ENCODE measurements around the gene JAML. TPM values are rescaled to one million over a fixed set of nuclear protein-coding genes. Genes with fewer than 3 reads are reported as not detected.

The JAML gene
- total RNA-seq, 1 experiment from 2014 or later: not detected

GRCh38 chr11:118200901-118201680 lies 23.7 kb downstream of the JAML start:
- H3K36me3 Mint-ChIP-seq (ENCODE audit: insufficient read depth, unreplicated experiment): no peaks in the 10 kb centered on the region
- no peaks in the 10 kb centered on the region for H3K9me3 Mint-ChIP-seq (ENCODE audit: low read depth, unreplicated experiment)
- H3K27me3 Mint-ChIP-seq (ENCODE audit: unreplicated experiment): no peaks in the 10 kb centered on the region
- H3K4me1 Mint-ChIP-seq (ENCODE audit: low read depth, unreplicated experiment): no peaks in the 10 kb centered on the region
- no peak overlapping the region for H3K4me3 Mint-ChIP-seq (ENCODE audit: low read depth, unreplicated experiment)
- BruUV-seq (replicated peaks): no TSS peak
- TF ChIP-seq, protein P1, sequence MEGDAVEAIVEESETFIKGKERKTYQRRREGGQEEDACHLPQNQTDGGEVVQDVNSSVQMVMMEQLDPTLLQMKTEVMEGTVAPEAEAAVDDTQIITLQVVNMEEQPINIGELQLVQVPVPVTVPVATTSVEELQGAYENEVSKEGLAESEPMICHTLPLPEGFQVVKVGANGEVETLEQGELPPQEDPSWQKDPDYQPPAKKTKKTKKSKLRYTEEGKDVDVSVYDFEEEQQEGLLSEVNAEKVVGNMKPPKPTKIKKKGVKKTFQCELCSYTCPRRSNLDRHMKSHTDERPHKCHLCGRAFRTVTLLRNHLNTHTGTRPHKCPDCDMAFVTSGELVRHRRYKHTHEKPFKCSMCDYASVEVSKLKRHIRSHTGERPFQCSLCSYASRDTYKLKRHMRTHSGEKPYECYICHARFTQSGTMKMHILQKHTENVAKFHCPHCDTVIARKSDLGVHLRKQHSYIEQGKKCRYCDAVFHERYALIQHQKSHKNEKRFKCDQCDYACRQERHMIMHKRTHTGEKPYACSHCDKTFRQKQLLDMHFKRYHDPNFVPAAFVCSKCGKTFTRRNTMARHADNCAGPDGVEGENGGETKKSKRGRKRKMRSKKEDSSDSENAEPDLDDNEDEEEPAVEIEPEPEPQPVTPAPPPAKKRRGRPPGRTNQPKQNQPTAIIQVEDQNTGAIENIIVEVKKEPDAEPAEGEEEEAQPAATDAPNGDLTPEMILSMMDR (IDR thresholded peaks at IDR 0.05; ENCODE audit: unreplicated experiment): no peak
- no peak overlapping the region for H3K27ac Mint-ChIP-seq (ENCODE audit: unreplicated experiment)
- intact Hi-C loops (cut with micrococcal nuclease; ENCODE audit: unreplicated experiment): no loop called here
- DNase-seq: no peak
- CTCF ChIA-PET: no interaction called here

DNA sequence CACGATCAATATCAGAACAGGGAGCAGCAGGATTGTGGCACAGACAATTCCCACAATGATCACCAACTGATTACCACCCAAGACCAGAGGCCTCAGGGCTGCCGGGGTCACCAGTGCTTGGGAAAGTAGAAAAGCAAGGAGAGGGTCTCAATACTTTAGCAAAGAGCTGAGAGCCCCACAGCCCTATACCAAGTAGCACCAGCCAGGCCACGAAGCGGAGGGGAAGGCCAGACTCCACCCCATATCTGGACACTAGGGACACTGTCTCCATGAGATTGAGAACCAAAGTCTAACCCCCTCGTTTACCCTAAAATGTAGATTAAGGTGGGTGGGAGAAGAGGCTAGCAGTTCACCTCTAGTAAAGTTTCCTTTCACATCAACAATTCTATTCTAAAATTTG lies 24.3 kb downstream of the JAML start:
- no peak overlapping the region for H3K4me3 Mint-ChIP-seq (ENCODE audit: low read depth, unreplicated experiment)
- H3K27ac Mint-ChIP-seq (ENCODE audit: unreplicated experiment): no peak overlapping the region
- CTCF ChIA-PET: no interaction called here
- no peak for DNase-seq
- TF ChIP-seq, protein P1 (IDR thresholded peaks at IDR 0.05; ENCODE audit: unreplicated experiment): no peak
- no peaks in the 10 kb centered on the region for H3K9me3 Mint-ChIP-seq (ENCODE audit: low read depth, unreplicated experiment)
- BruUV-seq (replicated peaks): no TSS peak
- no peaks in the 10 kb centered on the region for H3K36me3 Mint-ChIP-seq (ENCODE audit: insufficient read depth, unreplicated experiment)
- intact Hi-C loops (cut with micrococcal nuclease; ENCODE audit: unreplicated experiment): no loop called here
- H3K4me1 Mint-ChIP-seq (ENCODE audit: low read depth, unreplicated experiment): peaks cover 3% of the 10 kb centered on the region
- no peaks in the 10 kb centered on the region for H3K27me3 Mint-ChIP-seq (ENCODE audit: unreplicated experiment)

GRCh38 chr11:118199135-118199534 lies 25.7 kb downstream of the JAML start:
- no peaks in the 10 kb centered on the region for H3K27me3 Mint-ChIP-seq (ENCODE audit: unreplicated experiment)
- DNase-seq: no peak
- no peak overlapping the region for H3K4me3 Mint-ChIP-seq (ENCODE audit: low read depth, unreplicated experiment)
- CTCF ChIA-PET: interaction anchor here (0.7 to 1.4 kb wide), 11 partner anchors 42 to 155 kb away, joined by 3 to 20 read pairs (median 5); partner anchors contain the start of genes MPZL2 and MPZL3
- no peaks in the 10 kb centered on the region for H3K9me3 Mint-ChIP-seq (ENCODE audit: low read depth, unreplicated experiment)
- peaks cover 7% of the 10 kb centered on the region for H3K36me3 Mint-ChIP-seq (ENCODE audit: insufficient read depth, unreplicated experiment)
- no TSS peak for BruUV-seq (replicated peaks)
- no peak overlapping the region for H3K27ac Mint-ChIP-seq (ENCODE audit: unreplicated experiment)
- intact Hi-C loops (cut with micrococcal nuclease; ENCODE audit: unreplicated experiment): loop anchor here (5.0 kb wide), 1 partner anchor 153 kb away; no protein-coding TSS in a partner anchor
- H3K4me1 Mint-ChIP-seq (ENCODE audit: low read depth, unreplicated experiment): peaks cover 15% of the 10 kb centered on the region
- TF ChIP-seq, protein P1 (IDR thresholded peaks at IDR 0.05; ENCODE audit: unreplicated experiment): no peak

- intact Hi-C loops (cut with micrococcal nuclease; ENCODE audit: unreplicated experiment): loop anchor here (1.0 to 5.0 kb wide), 2 partner anchors 93 to 154 kb away; no protein-coding TSS in a partner anchor
- Mint-ChIP-seq H3K4me1 (ENCODE audit: low read depth, unreplicated experiment) (peaks cover 15% of the 10 kb centered on the region), H3K27me3 (ENCODE audit: unreplicated experiment) (no peaks in the 10 kb centered on the region), H3K9me3 (ENCODE audit: low read depth, unreplicated experiment) (no peaks in the 10 kb centered on the region), H3K27ac (ENCODE audit: unreplicated experiment) (no peak overlapping the region), H3K36me3 (ENCODE audit: insufficient read depth, unreplicated experiment) (peaks cover 7% of the 10 kb centered on the region), H3K4me3 (ENCODE audit: low read depth, unreplicated experiment) (no peak overlapping the region)
- CTCF ChIA-PET: interaction anchor here (0.7 to 1.4 kb wide), 15 partner anchors 18 to 156 kb away, joined by 3 to 20 read pairs (median 5); partner anchors contain the start of genes MPZL2 and MPZL3
- no TSS peak for BruUV-seq (replicated peaks)
- peak; percentile 79 for DNase-seq
- TF ChIP-seq, protein P1 (IDR thresholded peaks at IDR 0.05; ENCODE audit: unreplicated experiment): peak; percentile 78
Observed at GRCh38 chr11:118198370-118198769, 26.4 kb downstream of the JAML start.
